ENCODE results near the gene ARL13B.

- TF ChIP-seq POLR2A (IDR thresholded peaks at IDR 0.05) (no peak), CTCF (IDR thresholded peaks at IDR 0.05) (no peak), EP300 (IDR thresholded peaks at IDR 0.05) (no peak)
Measured at GRCh38 chr3:94066506-94067500, 86.8 kb downstream of the ARL13B start.
